Left lung (tissue), 10 donors: ENCODE data around the gene SOX10. TPM values are rescaled to one million over a fixed set of nuclear protein-coding genes. Genes with fewer than 3 reads are reported as not detected.

Experiments used
- ATAC-seq: fragments of 200-7000 bp; cut with Tn5 transposase; one replicate; pipeline ENCODE4 v1.9.1; 2020; ENCODE audit warnings: moderate library complexity
- DNase-seq, 4 donors: peaks; one replicate each; pipeline ENCODE4 v3.0.0-alpha.2; 2013 to 2020
- H3K27ac ChIP-seq, 2 donors: fragments of 200-600 bp; sonication (generic) in 1 of 2; one replicate each; pipeline versions ENCODE4 v1.5.0 to v1.8.0; 2020 to 2021
- H3K27me3 ChIP-seq, 2 donors: fragments of 200-600 bp; sonication (generic) in 1 of 2; one replicate each; pipeline versions ENCODE4 v1.5.0 to v1.8.0; 2020 to 2021
- H3K36me3 ChIP-seq, 2 donors: fragments of 200-600 bp; sonication (generic) in 1 of 2; one replicate each; pipeline versions ENCODE4 v1.5.0 to v1.8.0; 2020 to 2021
- H3K4me1 ChIP-seq, 2 donors: fragments of 200-600 bp; one replicate each; pipeline ENCODE4 v1.8.0; 2021
- H3K4me3 ChIP-seq, 2 donors: fragments of 200-600 bp; sonication (generic) in 1 of 2; one replicate each; pipeline versions ENCODE4 v1.5.0 to v1.8.0; 2020 to 2021; ENCODE audit warnings: mild to moderate bottlenecking in 1 of 2
- H3K9me3 ChIP-seq, 2 donors: fragments of 200-600 bp; sonication (generic) in 1 of 2; one replicate each; pipeline versions ENCODE4 v1.5.0 to v1.8.0; 2020 to 2021
- CTCF ChIP-seq, 2 donors: fragments of 200-600 bp; sonication (generic) in 1 of 2; IDR thresholded peaks; one replicate each; pipeline versions ENCODE4 v1.5.0 to v1.8.0; 2021; ENCODE audit warnings: antibody characterized with exemption in 2 of 2
- intact Hi-C, 2 donors: fragments of 100-400 bp; cut with DNase I; formaldehyde crosslinking; loops; one replicate each; pipeline versions ENCODE4 v1.11.2 to v1.14.2; 2022
- polyA plus RNA-seq, 6 donors: library from polyadenylated mRNA; unstranded; fragments of 120-200 nt; gene quantifications; one replicate each; pipeline ENCODE4 v1.2.1, GENCODE V29; 2013; ENCODE audit not compliant: insufficient read length in 6 of 6
- total RNA-seq, 2 donors: library from RNA; stranded (reverse); fragmentation: NEBNext Ultra II Directional; extraction: Animal tissue kit (Norgen Biotek cat#: 25700); gene quantifications; one replicate each; pipeline ENCODE4 v1.2.1, GENCODE V29; 2021
- donor health status: DM: no; HTN: yes; CAD: no.
- donor health status: DM: no; HTN: no; CAD: no.

Gene SOX10
- total and polyA plus RNA-seq, 8 donors = 0.41 to 1.0 (median 0.83) TPM; not detected in 2

GRCh38 chr22:38005943-38006342, 21.6 kb upstream of the SOX10 start:
- intact Hi-C loops = no loop called here
- H3K4me3 ChIP-seq = no peak overlapping the region

GRCh38 chr22:37999640-38000272, 15.4 kb upstream of the SOX10 start:
- no peak for DNase-seq
- Histone ChIP-seq H3K36me3 (no peaks in the 10 kb centered on the region), H3K4me3 (no peak overlapping the region), H3K27me3 (no peaks in the 10 kb centered on the region), H3K9me3 (no peaks in the 10 kb centered on the region), H3K27ac (no peak overlapping the region), H3K4me1 (no peaks in the 10 kb centered on the region)
- intact Hi-C loops = no loop called here
- ATAC-seq = peak; percentile 5
- TF ChIP-seq CTCF (IDR thresholded peaks at IDR 0.05) = no peak

More at GRCh38 chr22:38005943-38006342, 21.6 kb upstream of the SOX10 start:
- H3K27me3 ChIP-seq = no peaks in the 10 kb centered on the region
- DNase-seq (no peak), ATAC-seq (no peak)
- no peak for TF ChIP-seq CTCF (IDR thresholded peaks at IDR 0.05)
- H3K4me1 ChIP-seq = no peaks in the 10 kb centered on the region
- H3K27ac ChIP-seq = no peak overlapping the region
- no peaks in the 10 kb centered on the region for H3K9me3 ChIP-seq
- H3K36me3 ChIP-seq = no peaks in the 10 kb centered on the region

- H3K27ac ChIP-seq = no peak overlapping the region
- ATAC-seq = no peak
- H3K36me3 ChIP-seq = no peaks in the 10 kb centered on the region
- H3K9me3 ChIP-seq = no peaks in the 10 kb centered on the region
- no peaks in the 10 kb centered on the region for H3K27me3 ChIP-seq
- no peaks in the 10 kb centered on the region for H3K4me1 ChIP-seq
- intact Hi-C loops = no loop called here
- TF ChIP-seq CTCF (IDR thresholded peaks at IDR 0.05) = no peak
- no peak for DNase-seq
- H3K4me3 ChIP-seq = no peak overlapping the region
Measured at GRCh38 chr22:37999236-37999635, 14.9 kb upstream of the SOX10 start.

- DNase-seq = no peak
- Histone ChIP-seq H3K4me1 (no peaks in the 10 kb centered on the region), H3K27ac (no peak overlapping the region), H3K36me3 (no peaks in the 10 kb centered on the region), H3K4me3 (no peak overlapping the region), H3K9me3 (no peaks in the 10 kb centered on the region), H3K27me3 (no peaks in the 10 kb centered on the region)
- intact Hi-C loops = no loop called here
- TF ChIP-seq CTCF (IDR thresholded peaks at IDR 0.05) = no peak
- ATAC-seq = no peak
Measured at GRCh38 chr22:37998543-37998942, 14.2 kb upstream of the SOX10 start.

GRCh38 chr22:37996515-37997246, 12.3 kb upstream of the SOX10 start:
- ATAC-seq (no peak), DNase-seq (no peak)
- H3K4me1 ChIP-seq = no peaks in the 10 kb centered on the region
- no peaks in the 10 kb centered on the region for H3K27me3 ChIP-seq
- intact Hi-C loops = no loop called here
- no peak overlapping the region for H3K4me3 ChIP-seq
- H3K36me3 ChIP-seq = no peaks in the 10 kb centered on the region
- no peak overlapping the region for H3K27ac ChIP-seq
- no peak for TF ChIP-seq CTCF (IDR thresholded peaks at IDR 0.05)
- no peaks in the 10 kb centered on the region for H3K9me3 ChIP-seq
